Dorsolateral prefrontal cortex (tissue), 118 donors: ENCODE results near the gene SMYD5. TPM values are rescaled to one million over a fixed set of nuclear protein-coding genes. Genes with fewer than 3 reads are reported as not detected.

Experiments used
- total RNA-seq, 120 experiments: library from RNA; stranded (reverse); gene quantifications; one replicate each; pipeline versions ENCODE4 v1.2.3 to v1.2.4, GENCODE V29; 2022

SMYD5 gene
- total RNA-seq, 120 experiments from 2014 or later, result 25.0 to 44.3 (median 33.2) TPM

Other genes with a start within 250 kb of the SMYD5 start
- 100 to 1,000 TPM in 119 of 120 experiments, 10 to 100 TPM in 1; 82.7 to 370 (median 148) TPM for gene SFXN5, start 142.5 kb upstream of the SMYD5 start, total RNA-seq
- 10 to 100 TPM; 28.8 to 98.3 (median 66.8) TPM for gene RAB11FIP5, start 101.3 kb upstream of the SMYD5 start, total RNA-seq
- under 1 TPM in 4 of 120 experiments, not detected in 116; 0.16 to 0.25 (median 0.16) TPM for gene NOTO, start 11.7 kb upstream of the SMYD5 start, total RNA-seq
- 10 to 100 TPM; 12.9 to 36.2 (median 21.9) TPM for gene PRADC1, start 19.0 kb downstream of the SMYD5 start, total RNA-seq
- gene CCT7, start 20.1 kb downstream of the SMYD5 start, total RNA-seq, result 100 to 1,000 TPM; 123 to 278 (median 188) TPM
- gene FBXO41, start 70.2 kb downstream of the SMYD5 start, total RNA-seq, result 100 to 1,000 TPM in 86 of 120 experiments, 10 to 100 TPM in 34; 33.6 to 164 (median 112) TPM
- 10 to 100 TPM in 7 of 120 experiments, 1 to 10 TPM in 109, under 1 TPM in 4; 0.25 to 57.1 (median 3.0) TPM for gene EGR4, start 79.3 kb downstream of the SMYD5 start, total RNA-seq
- gene ALMS1, start 171.6 kb downstream of the SMYD5 start, total RNA-seq, result 10 to 100 TPM; 27.7 to 81.6 (median 46.9) TPM